HG03139 (cell line): ENCODE measurements around the gene NDOR1.
"Not testable (repeated sequence)": the region's sequence is repeated elsewhere in the genome, so short reads cannot be mapped to it uniquely, and the experiment has no call there.

Experiments used
- ATAC-seq: cut with Tn5 transposase; IDR thresholded peaks from one replicate; pipeline ENCODE4 v1.9.1; 2021; ENCODE audit not compliant: unreplicated experiment

NDOR1 gene

GRCh38 chr9:137242269-137243203 lies 37.0 kb downstream of the NDOR1 start:
- ATAC-seq = no peak

- not testable (repeated sequence) for ATAC-seq
Observed at GRCh38 chr9:137243266-137243625, 37.7 kb downstream of the NDOR1 start.

- ATAC-seq = no peak
Observed at GRCh38 chr9:137243626-137244485, 38.4 kb downstream of the NDOR1 start.

DNA sequence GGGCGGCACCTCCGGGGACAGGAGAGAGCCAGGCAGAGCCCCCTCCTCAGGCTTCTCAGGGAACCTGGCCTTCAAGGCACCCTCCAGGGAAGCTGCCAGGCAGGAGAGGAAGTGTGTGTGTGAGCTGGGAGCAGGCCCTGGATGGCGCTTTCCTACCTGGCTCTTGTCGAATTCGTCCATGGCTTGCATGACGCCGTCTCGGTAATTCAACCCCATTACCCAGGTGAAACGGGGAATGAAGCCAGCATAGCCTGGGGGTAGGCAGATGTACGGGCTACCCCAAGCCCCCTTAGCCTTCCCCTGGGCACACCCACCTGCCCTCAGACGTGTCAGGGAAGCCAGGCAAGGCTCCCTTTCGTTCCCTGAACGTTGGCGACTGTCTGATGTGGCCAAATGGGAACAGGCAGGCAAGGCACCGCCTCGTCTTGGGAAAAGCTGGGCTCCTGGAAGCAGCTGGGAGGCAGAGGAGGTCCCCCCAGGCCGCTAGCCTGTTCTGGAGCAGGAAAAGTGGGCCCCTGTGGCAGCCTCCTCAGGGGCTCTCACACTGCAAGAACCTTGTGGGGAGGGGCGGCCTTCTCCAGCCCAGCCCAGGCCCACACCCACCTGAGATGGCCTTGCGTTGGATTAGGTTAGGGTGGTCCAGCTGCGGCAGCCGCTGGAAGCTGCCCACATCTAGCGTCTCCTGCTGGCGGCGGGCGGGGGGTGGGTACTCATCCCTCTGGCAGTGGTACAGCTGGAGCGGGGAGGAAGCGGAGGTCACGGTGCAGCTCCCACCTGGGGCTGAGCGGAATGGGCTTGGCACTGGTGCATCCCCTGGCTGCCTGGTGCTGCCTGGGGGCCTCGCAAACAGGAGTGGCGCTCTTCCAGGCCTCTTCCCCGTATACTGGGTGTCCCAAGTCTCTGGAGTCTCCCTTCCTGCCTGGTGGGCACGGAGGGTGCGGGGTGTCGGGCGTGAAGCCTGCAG lies 39.3 kb downstream of the NDOR1 start:
- ATAC-seq = no peak

GRCh38 chr9:137245450-137246421 lies 40.2 kb downstream of the NDOR1 start:
- ATAC-seq = no peak

DNA sequence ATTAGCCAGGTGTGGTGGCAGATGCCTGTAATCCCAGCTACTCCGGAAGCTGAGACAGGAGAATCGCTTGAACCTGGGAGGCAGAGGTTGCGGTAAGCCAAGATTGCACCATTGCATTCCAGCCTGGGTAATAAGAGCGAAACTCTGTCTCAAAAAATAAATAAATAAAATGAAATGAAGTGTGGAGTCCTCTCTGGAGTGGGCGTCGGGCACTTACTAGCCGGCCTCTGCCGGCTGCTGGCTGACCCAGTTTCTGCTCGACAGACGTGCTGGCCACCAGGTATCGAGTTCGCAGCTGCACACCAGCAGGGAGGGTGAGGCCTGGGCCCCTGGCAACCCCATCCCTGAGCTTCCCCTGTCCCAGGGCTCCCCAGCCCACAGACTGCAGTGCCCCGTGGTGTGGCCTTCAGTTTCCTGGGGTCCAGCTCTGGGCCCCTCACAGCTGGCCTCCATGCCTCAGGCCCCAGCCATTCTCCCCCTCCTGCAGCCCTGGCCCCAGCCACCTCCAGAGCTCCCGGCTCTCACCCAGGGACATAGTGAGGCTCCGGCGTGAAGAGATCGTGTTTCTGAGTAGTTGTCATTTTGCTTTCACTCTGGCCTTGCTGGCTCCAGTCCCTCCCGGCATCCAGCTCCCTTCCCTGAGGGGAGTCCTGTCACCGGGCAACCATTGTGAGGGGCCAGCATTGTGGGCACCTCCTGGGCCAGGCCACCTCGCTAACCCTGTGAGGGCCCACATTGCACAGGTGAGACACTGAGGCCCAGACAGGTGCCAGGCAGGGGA lies 41.8 kb downstream of the NDOR1 start:
- no peak for ATAC-seq

GRCh38 chr9:137247916-137248175 lies 42.3 kb downstream of the NDOR1 start:
- ATAC-seq = no peak

- ATAC-seq = no peak
Observed at GRCh38 chr9:137250329-137251193, 45.1 kb downstream of the NDOR1 start.

GRCh38 chr9:137251194-137251461 lies 45.6 kb downstream of the NDOR1 start, which contains the start of gene STPG3:
Gene STPG3, plus strand, starts transcription at chr9:137251286. Its CDS starts 1 bp downstream, at chr9:137251287.
- ATAC-seq = no peak

GRCh38 chr9:137251490-137252268 lies 46.2 kb downstream of the NDOR1 start:
- ATAC-seq = no peak

GRCh38 chr9:137252555-137253506 lies 47.3 kb downstream of the NDOR1 start:
- ATAC-seq = no peak

GRCh38 chr9:137253717-137254623 lies 48.5 kb downstream of the NDOR1 start:
- no peak for ATAC-seq

DNA sequence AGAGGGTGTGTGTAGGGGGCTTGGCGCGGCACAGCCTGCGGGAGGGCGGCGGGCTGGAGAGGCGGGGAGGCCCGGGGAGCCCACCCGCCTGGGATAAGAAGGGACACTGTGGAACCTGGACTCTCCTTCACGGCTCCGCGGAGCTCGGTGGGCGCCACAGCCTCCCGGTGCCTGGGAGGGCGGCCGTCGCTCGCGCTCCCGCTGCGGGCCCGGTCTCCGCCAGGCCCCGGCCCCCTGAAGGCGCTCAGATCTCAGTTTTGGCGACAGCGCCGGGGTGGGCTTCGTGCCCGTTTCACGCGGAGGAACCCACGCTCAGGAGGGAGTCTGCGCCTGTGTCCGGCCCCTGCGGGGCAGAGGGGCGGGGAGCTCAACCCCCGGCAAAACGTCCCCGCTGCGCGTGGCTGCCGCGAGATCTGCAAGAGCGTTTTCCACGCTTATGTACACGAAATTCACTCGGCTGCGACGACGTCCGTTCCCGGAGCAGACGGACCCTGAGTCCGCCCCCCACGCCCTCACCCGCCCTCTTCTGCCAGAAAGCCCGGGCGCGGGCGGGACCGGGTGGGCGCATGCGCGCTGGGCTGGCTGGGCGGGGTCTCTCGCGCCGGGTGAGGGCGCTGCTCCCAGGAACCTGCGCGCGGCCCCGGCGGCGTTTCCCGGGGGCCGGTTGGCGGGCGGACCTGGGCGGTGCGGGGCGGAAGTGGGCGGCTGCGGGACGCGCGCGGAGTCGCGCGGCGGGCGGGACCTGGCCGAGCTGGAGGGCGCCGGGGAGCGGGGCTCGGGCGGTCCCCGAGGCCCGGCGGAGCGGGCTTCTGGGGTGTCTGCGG lies 49.3 kb downstream of the NDOR1 start, which contains the start of gene NELFB:
NELFB (plus strand) TSS at position 704 of the 824 bp plus-strand sequence.
- peak; percentile 70 for ATAC-seq

DNA sequence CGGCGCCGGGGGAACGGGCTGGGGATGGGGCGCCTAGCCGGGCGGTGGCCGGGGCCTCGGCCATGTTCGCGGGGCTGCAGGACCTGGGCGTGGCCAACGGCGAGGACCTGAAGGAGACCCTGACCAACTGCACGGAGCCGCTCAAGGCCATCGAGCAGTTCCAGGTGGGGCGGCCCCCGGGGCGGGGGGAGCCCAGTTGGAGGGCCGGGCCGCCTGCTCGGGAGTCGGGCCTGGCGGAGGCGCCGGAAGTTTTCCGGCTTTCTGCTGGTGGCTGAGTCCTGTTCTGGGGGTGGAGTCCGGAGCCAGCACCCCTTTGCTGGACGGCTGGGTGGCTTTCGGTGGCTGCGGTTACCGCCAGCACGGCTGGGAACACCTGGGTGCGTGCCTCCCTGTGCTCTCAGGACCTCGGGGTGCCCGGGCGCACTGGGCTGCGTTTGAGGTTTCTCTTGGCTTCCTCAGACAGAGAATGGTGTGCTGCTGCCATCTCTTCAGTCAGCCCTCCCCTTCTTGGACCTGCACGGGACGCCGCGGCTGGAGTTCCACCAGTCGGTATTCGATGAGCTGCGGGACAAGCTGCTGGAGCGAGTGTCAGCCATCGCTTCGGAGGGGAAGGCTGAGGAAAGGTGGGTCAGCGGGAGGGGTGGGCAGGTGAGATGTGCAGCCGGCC lies 50.1 kb downstream of the NDOR1 start:
- ATAC-seq = no peak
